H7 (cell line): ENCODE results near the gene PSMG4. TPM values are rescaled to one million over a fixed set of nuclear protein-coding genes. Genes with fewer than 3 reads are reported as not detected.

Experiments used
- DNase-seq: peaks from one replicate; pipeline ENCODE4 v3.0.0; 2012
- H3K27me3 ChIP-seq: 2 replicates; pipeline ENCODE4 v1.6.0; 2011; ENCODE audit warnings: mild to moderate bottlenecking, low read length; ENCODE audit not compliant: control insufficient read depth, insufficient read depth
- H3K36me3 ChIP-seq: replicated peaks from 2 replicates; pipeline ENCODE4 v1.5.1; 2011; ENCODE audit warnings: low read length; ENCODE audit not compliant: control insufficient read depth, insufficient read depth
- H3K4me3 ChIP-seq: 2 replicates; pipeline ENCODE4 v1.5.1; 2011; ENCODE audit warnings: low read depth, mild to moderate bottlenecking, control low read depth, low read length, moderate library complexity; ENCODE audit not compliant: insufficient read depth
- total RNA-seq: library from RNA; depleted of rRNA; stranded (reverse); fragments of >200 nt; shearing (Covaris generic); gene quantifications from 2 replicates; pipeline ENCODE4 v1.2.3, GENCODE V29; 2014

The PSMG4 gene
- total RNA-seq, 1 experiment from 2014 or later = 37.9 TPM

- no peak for DNase-seq
- Histone ChIP-seq H3K27me3 (no peaks in the 10 kb centered on the region), H3K4me3 (no peak overlapping the region), H3K36me3 (peaks cover 18% of the 10 kb centered on the region)
These were observed 10.7 kb downstream of the PSMG4 start for GRCh38 chr6:3269281-3269975.

GRCh38 chr6:3270258-3270657 is 11.5 kb downstream of the PSMG4 start:
- no peak for DNase-seq
- no peak overlapping the region for H3K4me3 ChIP-seq
- H3K27me3 ChIP-seq = no peaks in the 10 kb centered on the region
- peaks cover 18% of the 10 kb centered on the region for H3K36me3 ChIP-seq

GRCh38 chr6:3271756-3272155 is 13.0 kb downstream of the PSMG4 start:
- H3K36me3 ChIP-seq = peaks cover 20% of the 10 kb centered on the region
- no peaks in the 10 kb centered on the region for H3K27me3 ChIP-seq
- DNase-seq = no peak
- no peak overlapping the region for H3K4me3 ChIP-seq

- peak; percentile 66 for DNase-seq
- no peak overlapping the region for H3K4me3 ChIP-seq
- no peaks in the 10 kb centered on the region for H3K27me3 ChIP-seq
- peaks cover 20% of the 10 kb centered on the region for H3K36me3 ChIP-seq
These were observed 14.3 kb downstream of the PSMG4 start for GRCh38 chr6:3272911-3273547.

GRCh38 chr6:3273707-3274521 is 15.2 kb downstream of the PSMG4 start:
- DNase-seq = no peak
- no peaks in the 10 kb centered on the region for H3K27me3 ChIP-seq
- H3K36me3 ChIP-seq = peaks cover 18% of the 10 kb centered on the region

GRCh38 chr6:3276174-3277167 is 17.7 kb downstream of the PSMG4 start:
- DNase-seq = no peak

More at GRCh38 chr6:3273707-3274521, 15.2 kb downstream of the PSMG4 start:
- no peak overlapping the region for H3K4me3 ChIP-seq

GRCh38 chr6:3277251-3277650 is 18.5 kb downstream of the PSMG4 start:
- Histone ChIP-seq H3K4me3 (no peak overlapping the region), H3K36me3 (peaks cover 5% of the 10 kb centered on the region; the same call in 1 of the 2 replicates), H3K27me3 (no peaks in the 10 kb centered on the region)
- no peak for DNase-seq

More at GRCh38 chr6:3276174-3277167, 17.7 kb downstream of the PSMG4 start:
- Histone ChIP-seq H3K27me3 (no peaks in the 10 kb centered on the region), H3K4me3 (no peak overlapping the region), H3K36me3 (peaks cover 9% of the 10 kb centered on the region)

- no peaks in the 10 kb centered on the region for H3K27me3 ChIP-seq
- H3K36me3 ChIP-seq = peaks cover 6% of the 10 kb centered on the region; the same call in 1 of the 2 replicates
- no peak overlapping the region for H3K4me3 ChIP-seq
- no peak for DNase-seq
These were observed 19.2 kb downstream of the PSMG4 start for GRCh38 chr6:3277851-3278416.

GRCh38 chr6:3278691-3279090 is 19.9 kb downstream of the PSMG4 start:
- Histone ChIP-seq H3K27me3 (no peaks in the 10 kb centered on the region), H3K4me3 (no peak overlapping the region), H3K36me3 (peaks cover 7% of the 10 kb centered on the region)
- DNase-seq = no peak

- Histone ChIP-seq H3K27me3 (no peaks in the 10 kb centered on the region), H3K4me3 (no peak overlapping the region), H3K36me3 (peaks cover 9% of the 10 kb centered on the region)
- no peak for DNase-seq
These were observed 21.3 kb downstream of the PSMG4 start for GRCh38 chr6:3280091-3280490.

GRCh38 chr6:3280866-3281465 is 22.2 kb downstream of the PSMG4 start:
- Histone ChIP-seq H3K36me3 (peaks cover 10% of the 10 kb centered on the region), H3K4me3 (no peak overlapping the region), H3K27me3 (no peaks in the 10 kb centered on the region)
- no peak for DNase-seq

- Histone ChIP-seq H3K4me3 (no peak overlapping the region), H3K27me3 (no peaks in the 10 kb centered on the region)
- DNase-seq = peak; percentile 65
These were observed 23.1 kb downstream of the PSMG4 start for GRCh38 chr6:3281631-3282475.

More at GRCh38 chr6:3281631-3282475, 23.1 kb downstream of the PSMG4 start:
- peaks cover 9% of the 10 kb centered on the region for H3K36me3 ChIP-seq
